HepG2 (cell line): ENCODE data around the gene PPBP. TPM values are rescaled to one million over a fixed set of nuclear protein-coding genes. Genes with fewer than 3 reads are reported as not detected.

Experiments used
- ATAC-seq: fragments of 200-7000 bp; cut with Tn5 transposase; 3 replicates; pipeline ENCODE4 v1.9.1; 2020; ENCODE audit warnings: mild to moderate bottlenecking, moderate library complexity
- Bru-seq: library from RNA; stranded (reverse); fragments of 400-500 nt; gene quantifications from one replicate; lab custom pipeline; 2021; lab: Mats Ljungman, UMichigan
- BruChase-seq, 2 experiments: library from RNA; stranded (reverse); fragments of 400-500 nt; gene quantifications; one replicate each; lab custom pipeline; 2021; lab: Mats Ljungman, UMichigan
- BruUV-seq: library from RNA; stranded (reverse); fragments of 400-500 nt; replicated peaks from 2 replicates; lab custom pipeline; 2021; lab: Mats Ljungman, UMichigan
- CTCF ChIA-PET: fragments of 300-600 bp; formaldehyde crosslinking; extraction: SDS; loops from one replicate; lab custom pipeline; 2021; ENCODE audit warnings: low total read pairs, inconsistent platforms, low intra/inter-chr PET ratio; lab: Yijun Ruan, JAX
- POLR2A ChIA-PET: fragments of 350-600 bp; sonication (Branson Sonifier 250); formaldehyde crosslinking; loops from one replicate; lab custom pipeline; 2020; ENCODE audit warnings: antibody characterized with exemption, inconsistent platforms; lab: Yijun Ruan, JAX
- DNase-seq: peaks from one replicate; pipeline ENCODE4 v3.0.0-alpha.2; 2015; ENCODE audit warnings: low spot score
- FAIRE-seq: peaks from 3 replicates; lab custom pipeline; 2011; peaks lifted over from hg19 to GRCh38; lab: Jason Lieb, UNC
- H2AFZ ChIP-seq: one replicate; pipeline ENCODE4 v1.6.1; 2011; ENCODE audit warnings: low read length, inconsistent platforms
- H3K27ac ChIP-seq: fragments of 300-600 bp; 3 replicates; pipeline ENCODE4 v1.8.0; 2011; ENCODE audit warnings: mixed run types, mild to moderate bottlenecking, mixed read lengths, low read length, inconsistent platforms; ENCODE audit not compliant: insufficient read depth; ENCODE audit errors: extremely low read length
- H3K27me3 ChIP-seq, 2 experiments: fragments of 200-600 bp in 1 of 2; 2 replicates in 1 of 2; 3 replicates in 1 of 2; pipeline versions ENCODE4 v1.6.0 to v1.8.0; 2011; ENCODE audit warnings: low read length in 2 of 2, mild to moderate bottlenecking in 2 of 2, moderate library complexity in 2 of 2, inconsistent platforms in 1 of 2; ENCODE audit not compliant: insufficient read depth in 2 of 2, control insufficient read depth in 1 of 2
- H3K36me3 ChIP-seq, 2 experiments: fragments of 200-600 bp in 1 of 2; replicated peaks in 1 of 2; 2 replicates in 1 of 2; 3 replicates in 1 of 2; pipeline versions ENCODE4 v1.5.1 to v1.8.0; 2011; ENCODE audit warnings: low read length in 2 of 2, inconsistent platforms in 1 of 2; ENCODE audit not compliant: insufficient read depth in 2 of 2, control insufficient read depth in 1 of 2
- H3K4me1 ChIP-seq: 2 replicates; pipeline ENCODE4 v1.5.1; 2012; ENCODE audit warnings: low read length, inconsistent platforms; ENCODE audit not compliant: insufficient read depth
- H3K4me2 ChIP-seq: 2 replicates; pipeline ENCODE4 v1.6.0; 2011; ENCODE audit warnings: low read depth, low read length, inconsistent platforms
- H3K4me3 ChIP-seq, 3 experiments: fragments of 200-600 bp in 1 of 3; sonication (generic), shearing (Covaris generic) in 1 of 3; replicated peaks in 1 of 3; 2 replicates each; pipeline ENCODE4 v1.5.1; 2011 to 2016; ENCODE audit warnings: low read length in 3 of 3, inconsistent platforms in 2 of 3, low read depth in 2 of 3, mild to moderate bottlenecking in 2 of 3, control low read depth in 1 of 3, mixed read lengths in 1 of 3; ENCODE audit not compliant: insufficient read depth in 1 of 3
- H3K79me2 ChIP-seq: one replicate; pipeline ENCODE4 v1.6.1; 2011; ENCODE audit warnings: low read length, inconsistent platforms; ENCODE audit not compliant: insufficient read depth
- H3K9ac ChIP-seq: 2 replicates; pipeline ENCODE4 v1.6.0; 2011; ENCODE audit warnings: mild to moderate bottlenecking, low read depth, low read length, inconsistent platforms; ENCODE audit not compliant: insufficient read depth
- H3K9me3 ChIP-seq: 2 replicates; pipeline ENCODE4 v1.5.1; 2012; ENCODE audit warnings: mild to moderate bottlenecking, low read length
- H4K20me1 ChIP-seq: 2 replicates; pipeline ENCODE4 v1.6.0; 2011; ENCODE audit warnings: inconsistent platforms, mild to moderate bottlenecking, low read length, moderate library complexity; ENCODE audit not compliant: insufficient read depth
- ARNT2 ChIP-seq: sonication (generic); formaldehyde crosslinking; IDR thresholded peaks from 2 replicates; pipeline ENCODE4 v1.8.0; 2022; ENCODE audit warnings: mild to moderate bottlenecking, low read depth, missing genetic modification reagents, moderate library complexity
- BRF2 ChIP-seq: sonication (generic); formaldehyde crosslinking; IDR thresholded peaks from 2 replicates; pipeline ENCODE4 v1.8.1; 2022; ENCODE audit warnings: mild to moderate bottlenecking, missing genetic modification reagents
- DPF2 ChIP-seq: sonication (generic); formaldehyde crosslinking; IDR thresholded peaks from 2 replicates; pipeline ENCODE4 v1.4.0; 2020; ENCODE audit warnings: mild to moderate bottlenecking, low read depth, missing genetic modification reagents, borderline replicate concordance
- GTF2F1 ChIP-seq: fragments of 150-350 bp; IDR thresholded peaks from 2 replicates; pipeline ENCODE4 v1.6.1; 2014; ENCODE audit warnings: low read length
- KLF13 ChIP-seq: sonication (generic); formaldehyde crosslinking; IDR thresholded peaks from 2 replicates; pipeline ENCODE4 v1.4.0; 2020; ENCODE audit warnings: mild to moderate bottlenecking, missing genetic modification reagents
- KLF9 ChIP-seq: IDR thresholded peaks from 2 replicates; pipeline ENCODE4 v1.6.1; 2016; ENCODE audit warnings: low read depth
- NCOR1 ChIP-seq: fragments of 200-600 bp; sonication (generic); IDR thresholded peaks from 2 replicates; pipeline ENCODE4 v1.7.0; 2017; ENCODE audit warnings: antibody characterized with exemption, low read length, borderline replicate concordance
- REPIN1 ChIP-seq: sonication (generic); formaldehyde crosslinking; IDR thresholded peaks from 2 replicates; pipeline ENCODE4 v1.8.0; 2022; ENCODE audit warnings: missing genetic modification reagents, low read depth, mild to moderate bottlenecking, borderline replicate concordance
- SIN3A ChIP-seq: IDR thresholded peaks from 2 replicates; pipeline ENCODE4 v1.6.1; 2011; ENCODE audit warnings: low read depth, mild to moderate bottlenecking, control low read depth, low read length, borderline replicate concordance
- SKIL ChIP-seq: sonication (generic); formaldehyde crosslinking; IDR thresholded peaks from 2 replicates; pipeline ENCODE4 v1.8.0; 2022; ENCODE audit warnings: missing genetic modification reagents, mild to moderate bottlenecking, moderate library complexity, borderline replicate concordance
- SMAD9 ChIP-seq: sonication (generic); formaldehyde crosslinking; IDR thresholded peaks from 2 replicates; pipeline ENCODE4 v1.5.1; 2020; ENCODE audit warnings: mild to moderate bottlenecking, missing genetic modification reagents
- SMYD3 ChIP-seq: sonication (generic); formaldehyde crosslinking; IDR thresholded peaks from 2 replicates; pipeline ENCODE4 v1.8.1; 2023; ENCODE audit warnings: mild to moderate bottlenecking, missing genetic modification reagents
- SRF ChIP-seq: IDR thresholded peaks from 2 replicates; pipeline ENCODE4 v1.6.1; 2011; ENCODE audit warnings: mild to moderate bottlenecking, low read depth, low read length, moderate library complexity
- TRIM24 ChIP-seq: sonication (generic); formaldehyde crosslinking; IDR thresholded peaks from 2 replicates; pipeline ENCODE4 v1.8.0; 2022; ENCODE audit warnings: mild to moderate bottlenecking, missing genetic modification reagents
- ZBTB10 ChIP-seq: sonication (generic); formaldehyde crosslinking; IDR thresholded peaks from 2 replicates; pipeline ENCODE4 v1.4.0; 2020; ENCODE audit warnings: missing genetic modification reagents, borderline replicate concordance
- ZNF878 ChIP-seq: sonication (generic); formaldehyde crosslinking; IDR thresholded peaks from 2 replicates; pipeline ENCODE4 v1.8.1; 2023; ENCODE audit warnings: mild to moderate bottlenecking, missing genetic modification reagents, moderate library complexity
- WGBS: methylation state at CpG from one replicate; pipeline ENCODE4 v1.1.6; 2017; ENCODE audit warnings: low lambda C conversion rate; 5-methylcytosine and 5-hydroxymethylcytosine counted together
- in situ Hi-C: cut with HindIII; loops from 2 replicates; pipeline ENCODE4 v1.10.0; 2017; ENCODE audit warnings: low pct_unique_long_range_greater_than_20kb; ENCODE audit not compliant: extremely low pct_ligation_motif_present
- intact Hi-C: fragments of 100-400 bp; cut with micrococcal nuclease; formaldehyde crosslinking; loops from one replicate; pipeline ENCODE4 v1.10.0; 2022; ENCODE audit not compliant: unreplicated experiment
- long read RNA-seq, 2 experiments: library from RNA in 1 of 2; library from polyadenylated mRNA in 1 of 2; stranded (forward) in 1 of 2; unstranded in 1 of 2; transcript quantifications; one replicate each; pipeline ENCODE4 v2.0.0, GENCODE V29; 2019 to 2022
- polyA minus RNA-seq, 3 experiments: library from RNA; depleted of rRNA, polyadenylated mRNA; stranded (reverse); fragments of >200 nt; gene quantifications; 2 replicates each; pipeline ENCODE4 v1.2.3, GENCODE V29; 2011; ENCODE audit warnings: low replicate concordance in 1 of 3
- polyA plus RNA-seq, 8 experiments: library from polyadenylated mRNA; depleted of rRNA in 3 of 8; stranded (reverse) in 7 of 8; unstranded in 1 of 8; fragments of >200 nt; fragmentation: Illumina TruSeq in 4 of 8; extraction: Trizol in 4 of 8; gene quantifications; 2 replicates each; pipeline versions ENCODE4 v1.2.1 to v1.2.3, GENCODE V29; 2011 to 2016; ENCODE audit warnings: low read depth in 4 of 8, missing spikeins in 1 of 8, mixed read lengths in 1 of 8; ENCODE audit not compliant: insufficient read depth in 1 of 8
- total RNA-seq, 5 experiments: library from RNA; depleted of rRNA; stranded (reverse); fragments of >200 nt; fragmentation: Illumina TruSeq; extraction: Trizol; gene quantifications; 2 replicates each; pipeline ENCODE4 v1.2.3, GENCODE V29; 2016; ENCODE audit warnings: low read depth in 1 of 5

The PPBP gene
- total RNA-seq (2016; rRNA removed; fragmentation: Illumina TruSeq; extraction: Trizol) (not detected in 2 replicates), polyA plus RNA-seq (2011; rRNA removed) (not detected in 2 replicates), polyA minus RNA-seq (2011; rRNA and poly(A)+ RNA removed; ENCODE audit: low replicate concordance) (not detected in 2 replicates), Bru-seq, nascent RNA (not detected), BruChase-seq, experiment 1, labeled RNA remaining after a 6-hour chase (not detected), BruChase-seq, experiment 2, labeled RNA remaining after a 2-hour chase (not detected)
- total RNA-seq (2016; cell fraction: cytosol; rRNA removed; fragmentation: Illumina TruSeq; extraction: Trizol; ENCODE audit: low read depth): not detected in 2 replicates
- total RNA-seq (2016; cell fraction: insoluble cytoplasmic fraction; rRNA removed; fragmentation: Illumina TruSeq; extraction: Trizol): not detected in 2 replicates
- not detected in 2 replicates for total RNA-seq (2016; cell fraction: membrane; rRNA removed; fragmentation: Illumina TruSeq; extraction: Trizol)
- total RNA-seq (2016; cell fraction: nucleus; rRNA removed; fragmentation: Illumina TruSeq; extraction: Trizol): not detected in 2 replicates
- polyA plus RNA-seq (2011; cell fraction: cytosol; rRNA removed): not detected in 2 replicates
- not detected in 2 replicates for polyA plus RNA-seq (2011; cell fraction: nucleus; rRNA removed)
- polyA plus RNA-seq (2012): not detected in 2 replicates
- not detected in 2 replicates for polyA plus RNA-seq (2016; cell fraction: cytosol; fragmentation: Illumina TruSeq; extraction: Trizol; ENCODE audit: low read depth)
- not detected in 2 replicates for polyA plus RNA-seq (2016; cell fraction: insoluble cytoplasmic fraction; fragmentation: Illumina TruSeq; extraction: Trizol; ENCODE audit: low read depth)
- polyA plus RNA-seq (2016; cell fraction: membrane; fragmentation: Illumina TruSeq; extraction: Trizol; ENCODE audit: low read depth): not detected in 2 replicates
- not detected in 2 replicates for polyA plus RNA-seq (2016; cell fraction: nucleus; fragmentation: Illumina TruSeq; extraction: Trizol; ENCODE audit: insufficient read depth, low read depth)
- polyA minus RNA-seq (2011; cell fraction: cytosol; rRNA and poly(A)+ RNA removed): not detected in 2 replicates
- not detected in 2 replicates for polyA minus RNA-seq (2011; cell fraction: nucleus; rRNA and poly(A)+ RNA removed)
- long read RNA-seq, experiment 1: 0 reads
- long read RNA-seq, experiment 2: 0 reads

GRCh38 chr4:73988061-73988460 lies at the start of gene PPBP:
TSS of gene PPBP (minus strand) at chr4:73988190. CDS start at chr4:73988103, 87 bp downstream.
- Histone ChIP-seq H3K79me2 (no peaks in the 10 kb centered on the region), H2AFZ (no peak within 1 kb of the TSS), H3K27ac (no peak within 1 kb of the TSS), H3K4me2 (no peak within 1 kb of the TSS), H3K9ac (no peak within 1 kb of the TSS), H4K20me1 (no peaks in the 10 kb centered on the region), H3K4me1 (no peaks in the 10 kb centered on the region), H3K27me3 (no peaks in the 10 kb centered on the region; a peak in 1 of 5 replicates), H3K36me3 (no peaks in the 10 kb centered on the region), H3K4me3 (no peak within 1 kb of the TSS), H3K9me3 (no peaks in the 10 kb centered on the region)
- ATAC-seq (no peak), FAIRE-seq (no peak), DNase-seq (no peak)
- POLR2A ChIA-PET: no interaction called here
- WGBS: 13% methylated on average over 2 of the region's 2 CpGs
- intact Hi-C loops: no loop called here
- CTCF ChIA-PET: no interaction called here
- BruUV-seq: no TSS peak
- in situ Hi-C loops: no loop called here
- no peak for TF ChIP-seq SKIL (CRISPR knock-in tag)
- TF ChIP-seq ZNF878: no peak
- no peak for TF ChIP-seq TRIM24 (CRISPR knock-in tag)
- TF ChIP-seq SMYD3 (CRISPR knock-in tag): no peak
- no peak for TF ChIP-seq SMAD9 (CRISPR knock-in tag)
- TF ChIP-seq KLF9 (CRISPR knock-in tag): no peak
- TF ChIP-seq GTF2F1: no peak
- TF ChIP-seq DPF2 (CRISPR knock-in tag): no peak
- no peak for TF ChIP-seq NCOR1
- no peak for TF ChIP-seq SRF
- TF ChIP-seq ARNT2 (CRISPR knock-in tag): no peak
- no peak for TF ChIP-seq REPIN1 (CRISPR knock-in tag)
- no peak for TF ChIP-seq SIN3A
- TF ChIP-seq BRF2: no peak
- TF ChIP-seq ZBTB10 (CRISPR knock-in tag): no peak
- no peak for TF ChIP-seq KLF13 (CRISPR knock-in tag)
